Erythroblast (primary cell): ENCODE data around the gene ATM.

Experiments used
- GATA1 ChIP-seq: IDR thresholded peaks from 2 replicates; pipeline ENCODE4 v1.6.1; 2011; ENCODE audit warnings: low read depth, mild to moderate bottlenecking, control low read depth, low read length, moderate library complexity
- POLR2A ChIP-seq: IDR thresholded peaks from 2 replicates; pipeline ENCODE4 v1.6.1; 2011; ENCODE audit warnings: mild to moderate bottlenecking, low read length

DNA sequence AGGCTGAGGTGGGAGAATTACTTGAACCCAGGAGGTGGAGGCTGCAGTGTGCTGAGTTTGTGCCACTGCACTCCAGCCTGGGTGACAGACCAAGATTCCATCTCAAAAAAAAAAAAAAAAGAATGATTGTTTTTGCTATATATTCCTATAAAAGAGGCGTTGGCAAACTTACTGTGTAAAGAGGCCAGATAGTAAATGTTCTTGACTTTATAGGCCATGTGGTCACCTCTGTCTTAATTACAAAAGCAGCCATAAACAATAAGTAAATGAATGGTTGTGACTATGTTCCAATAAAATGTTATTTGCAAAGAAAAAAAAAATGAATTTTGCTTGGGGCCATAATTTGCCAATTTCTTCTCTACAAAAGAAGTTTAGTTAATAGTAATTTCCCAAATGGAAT is 12.3 kb downstream of the ATM start:
- no peak for TF ChIP-seq POLR2A
- no peak for TF ChIP-seq GATA1
